ENCODE data around the gene SORCS2.
"Not testable (repeated sequence)": the region's sequence is repeated elsewhere in the genome, so short reads cannot be mapped to it uniquely, and the experiment has no call there.

Gene SORCS2

GRCh38 chr4:7598939-7599790 lies 406.8 kb downstream of the SORCS2 start:
- peak in 2 of 4 experiments; percentile 4 to 9 for DNase-seq

- no peak for DNase-seq
Measured at GRCh38 chr4:7600247-7600646, 407.9 kb downstream of the SORCS2 start.

GRCh38 chr4:7602166-7602565 lies 409.8 kb downstream of the SORCS2 start:
- not testable (repeated sequence) for DNase-seq

- DNase-seq: no peak
Measured at GRCh38 chr4:7607156-7607910, 415.0 kb downstream of the SORCS2 start.

GRCh38 chr4:7608046-7608445 lies 415.7 kb downstream of the SORCS2 start:
- DNase-seq: no peak

- DNase-seq: no peak
Measured at GRCh38 chr4:7609316-7609715, 417.0 kb downstream of the SORCS2 start.

- no peak for DNase-seq
Measured at GRCh38 chr4:7610022-7610670, 417.8 kb downstream of the SORCS2 start.

GRCh38 chr4:7610841-7611240 lies 418.5 kb downstream of the SORCS2 start:
- DNase-seq: no peak

GRCh38 chr4:7612311-7612897 lies 420.1 kb downstream of the SORCS2 start:
- DNase-seq: no peak

GRCh38 chr4:7614350-7614949 lies 422.1 kb downstream of the SORCS2 start:
- no peak for DNase-seq

- no peak for DNase-seq
Measured at GRCh38 chr4:7616193-7616592, 423.9 kb downstream of the SORCS2 start.

GRCh38 chr4:7618361-7618760 lies 426.0 kb downstream of the SORCS2 start:
- no peak for DNase-seq

- DNase-seq: no peak
Measured at GRCh38 chr4:7620086-7620813, 427.9 kb downstream of the SORCS2 start.

- DNase-seq: no peak
Measured at GRCh38 chr4:7620814-7621176, 428.5 kb downstream of the SORCS2 start.

- DNase-seq: no peak
Measured at GRCh38 chr4:7621252-7622035, 429.1 kb downstream of the SORCS2 start.

GRCh38 chr4:7622371-7622770 lies 430.0 kb downstream of the SORCS2 start:
- DNase-seq: no peak

GRCh38 chr4:7623468-7623867 lies 431.1 kb downstream of the SORCS2 start:
- DNase-seq: no peak

- no peak for DNase-seq
Measured at GRCh38 chr4:7624396-7624980, 432.1 kb downstream of the SORCS2 start.

GRCh38 chr4:7625071-7625470 lies 432.7 kb downstream of the SORCS2 start:
- DNase-seq: no peak

- DNase-seq: no peak
Measured at GRCh38 chr4:7626531-7626930, 434.2 kb downstream of the SORCS2 start.
